GM23338 (cell line): ENCODE data around the gene CENPP. TPM values are rescaled to one million over a fixed set of nuclear protein-coding genes. Genes with fewer than 3 reads are reported as not detected.

Source experiments
- ATAC-seq: fragments of 200-7000 bp; cut with Tn5 transposase; 3 replicates; pipeline ENCODE4 v1.9.1; 2020
- DNase-seq: peaks from one replicate; pipeline ENCODE4 v3.0.0-alpha.2; 2015; ENCODE audit warnings: low spot score
- H2AFZ ChIP-seq: fragments of 200-600 bp; sonication (generic); 2 replicates; pipeline ENCODE4 v1.8.0; 2016; ENCODE audit warnings: antibody characterized with exemption, mild to moderate bottlenecking, moderate library complexity
- H3F3A ChIP-seq: fragments of 200-600 bp; sonication (generic); replicated peaks from 2 replicates; pipeline ENCODE4 v1.8.0; 2017; ENCODE audit warnings: antibody characterized with exemption, mixed run types, low read depth
- H3K27ac ChIP-seq: fragments of 200-600 bp; sonication (generic); 2 replicates; pipeline ENCODE4 v1.6.1; 2016; ENCODE audit warnings: low read depth
- H3K27me3 ChIP-seq: fragments of 200-600 bp; sonication (generic); 2 replicates; pipeline ENCODE4 v1.8.0; 2016; ENCODE audit warnings: mild to moderate bottlenecking, mixed run types, moderate library complexity; ENCODE audit not compliant: insufficient read depth
- H3K36me3 ChIP-seq: fragments of 200-600 bp; sonication (generic); 2 replicates; pipeline ENCODE4 v1.8.0; 2016; ENCODE audit warnings: mild to moderate bottlenecking; ENCODE audit not compliant: insufficient read depth
- H3K4me1 ChIP-seq: fragments of 200-600 bp; sonication (generic); 2 replicates; pipeline ENCODE4 v1.8.0; 2016; ENCODE audit warnings: mild to moderate bottlenecking, moderate library complexity; ENCODE audit not compliant: insufficient read depth
- H3K4me2 ChIP-seq: fragments of 200-600 bp; sonication (generic); 2 replicates; pipeline ENCODE4 v1.7.1; 2017; ENCODE audit warnings: mixed run types
- H3K4me3 ChIP-seq: fragments of 200-600 bp; sonication (generic); 2 replicates; pipeline ENCODE4 v1.6.1; 2016; ENCODE audit warnings: mixed run types
- H3K79me2 ChIP-seq: fragments of 200-600 bp; sonication (generic); replicated peaks from 2 replicates; pipeline ENCODE4 v1.8.0; 2017; ENCODE audit warnings: mild to moderate bottlenecking; ENCODE audit not compliant: insufficient read depth
- H3K9me2 ChIP-seq: fragments of 200-600 bp; sonication (generic); 2 replicates; pipeline ENCODE4 v1.8.0; 2017; ENCODE audit not compliant: insufficient read depth
- H4K20me1 ChIP-seq: fragments of 200-600 bp; sonication (generic); replicated peaks from 2 replicates; pipeline ENCODE4 v1.8.0; 2017; ENCODE audit warnings: mild to moderate bottlenecking; ENCODE audit not compliant: insufficient read depth
- H3K27ac Mint-ChIP-seq: 2 replicates; pipeline ENCODE4 v1.8.0; 2020; ENCODE audit warnings: inconsistent platforms, mild to moderate bottlenecking, moderate library complexity, mixed read lengths
- H3K27me3 Mint-ChIP-seq: 3 replicates; pipeline ENCODE4 v1.8.0; 2022; ENCODE audit warnings: low read depth, mild to moderate bottlenecking, moderate library complexity, mixed read lengths, inconsistent platforms; ENCODE audit not compliant: insufficient read depth, poor library complexity
- H3K36me3 Mint-ChIP-seq: 3 replicates; pipeline ENCODE4 v1.8.0; 2021; ENCODE audit warnings: low read depth, mild to moderate bottlenecking, inconsistent platforms, moderate library complexity, mixed read lengths
- H3K4me1 Mint-ChIP-seq: 3 replicates; pipeline ENCODE4 v1.8.0; 2020; ENCODE audit warnings: mild to moderate bottlenecking, inconsistent platforms, mixed read lengths
- H3K4me3 Mint-ChIP-seq: 3 replicates; pipeline ENCODE4 v1.8.0; 2021; ENCODE audit warnings: moderate library complexity, mild to moderate bottlenecking, inconsistent platforms, mixed read lengths
- H3K9me3 Mint-ChIP-seq: 3 replicates; pipeline ENCODE4 v1.8.0; 2020; ENCODE audit warnings: moderate library complexity, mild to moderate bottlenecking, inconsistent platforms, mixed read lengths
- CREB1 ChIP-seq: fragments of 250-450 bp; sonication (Bioruptor Pico); IDR thresholded peaks from 2 replicates; pipeline ENCODE4 v1.5.0; 2020; ENCODE audit warnings: low read depth, mild to moderate bottlenecking, moderate library complexity
- EZH2 ChIP-seq: fragments of 200-600 bp; sonication (generic); IDR thresholded peaks from one replicate; pipeline ENCODE4 v1.8.0; 2017; ENCODE audit warnings: antibody characterized with exemption, mild to moderate bottlenecking, low read depth; ENCODE audit not compliant: unreplicated experiment
- EZH2phosphoT487 ChIP-seq: fragments of 200-600 bp; sonication (generic); IDR thresholded peaks from one replicate; pipeline ENCODE4 v1.8.1; 2018; ENCODE audit warnings: antibody characterized with exemption; ENCODE audit not compliant: unreplicated experiment
- NANOG ChIP-seq: IDR thresholded peaks from 2 replicates; pipeline ENCODE4 v1.6.1; 2016; ENCODE audit warnings: antibody characterized with exemption, borderline replicate concordance
- POLR2AphosphoS5 ChIP-seq: IDR thresholded peaks from 2 replicates; pipeline ENCODE4 v1.6.1; 2016; ENCODE audit warnings: antibody characterized with exemption, low read depth
- REST ChIP-seq: IDR thresholded peaks from one replicate; pipeline ENCODE4 v1.6.1; 2018; ENCODE audit warnings: antibody characterized with exemption; ENCODE audit not compliant: unreplicated experiment
- STAT1 ChIP-seq: IDR thresholded peaks from one replicate; pipeline ENCODE4 v1.6.1; 2016; ENCODE audit warnings: antibody characterized with exemption; ENCODE audit not compliant: unreplicated experiment
- ZNF331 ChIP-seq: fragments of 250-450 bp; sonication (Bioruptor Pico); IDR thresholded peaks from 2 replicates; pipeline ENCODE4 v1.5.0; 2020; ENCODE audit warnings: low read depth, mild to moderate bottlenecking, moderate library complexity
- polyA plus RNA-seq: library from polyadenylated mRNA; unstranded; fragments of >200 nt; fragmentation: Nextera tagmentation; extraction: Ambion mirVana; gene quantifications from 2 replicates; pipeline ENCODE4 v1.2.1, GENCODE V29; 2016
- total RNA-seq: library from RNA; depleted of rRNA; stranded (reverse); fragments of >200 nt; shearing (Covaris generic); gene quantifications from 2 replicates; pipeline ENCODE4 v1.2.3, GENCODE V29; 2014
- TF ChIP-seq, protein P1 (sequence below): IDR thresholded peaks from 2 replicates; pipeline ENCODE4 v1.6.1; 2016; ENCODE audit warnings: antibody characterized with exemption
- TF ChIP-seq, protein P2 (sequence below): fragments of 250-450 bp; sonication (Bioruptor Pico); IDR thresholded peaks from 2 replicates; pipeline ENCODE4 v1.5.0; 2020; ENCODE audit warnings: mild to moderate bottlenecking, moderate library complexity

The CENPP gene
- total and polyA plus RNA-seq, 2 experiments from 2014 or later, result 11.0 to 12.6 TPM

DNA sequence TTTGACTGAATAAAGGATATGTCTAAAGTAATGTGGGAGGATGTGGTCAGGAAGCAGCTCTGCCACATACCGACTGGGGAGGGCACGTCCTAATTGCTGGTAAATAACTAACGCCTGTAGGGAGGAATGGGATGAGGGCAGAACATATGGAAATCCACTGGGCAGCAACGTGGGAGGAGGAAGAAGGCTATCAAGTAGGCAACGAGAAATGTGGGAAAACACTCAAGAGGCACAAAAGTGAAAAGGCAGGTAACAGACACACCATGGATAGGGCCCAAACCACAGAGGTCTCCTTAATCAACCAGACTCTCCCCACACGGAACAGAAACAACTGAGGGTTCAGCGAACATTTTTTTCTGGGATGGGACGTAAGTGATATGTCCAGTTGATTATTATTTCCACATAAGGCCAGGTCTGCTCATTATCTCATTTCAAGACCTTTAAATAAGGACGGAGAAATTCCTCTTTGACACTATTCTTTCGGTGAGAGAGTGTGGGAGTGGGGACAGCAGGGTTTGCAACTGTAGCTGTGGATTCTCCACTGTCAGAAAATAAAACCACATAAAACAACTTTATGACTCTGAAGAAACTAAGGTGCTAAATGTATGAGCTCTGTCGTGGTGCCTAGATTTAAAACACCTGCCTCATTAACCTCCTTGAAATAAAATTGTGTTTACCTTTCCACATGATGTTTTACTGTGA, 49.3 kb upstream of the CENPP start (continued):
- TF ChIP-seq, protein P1, sequence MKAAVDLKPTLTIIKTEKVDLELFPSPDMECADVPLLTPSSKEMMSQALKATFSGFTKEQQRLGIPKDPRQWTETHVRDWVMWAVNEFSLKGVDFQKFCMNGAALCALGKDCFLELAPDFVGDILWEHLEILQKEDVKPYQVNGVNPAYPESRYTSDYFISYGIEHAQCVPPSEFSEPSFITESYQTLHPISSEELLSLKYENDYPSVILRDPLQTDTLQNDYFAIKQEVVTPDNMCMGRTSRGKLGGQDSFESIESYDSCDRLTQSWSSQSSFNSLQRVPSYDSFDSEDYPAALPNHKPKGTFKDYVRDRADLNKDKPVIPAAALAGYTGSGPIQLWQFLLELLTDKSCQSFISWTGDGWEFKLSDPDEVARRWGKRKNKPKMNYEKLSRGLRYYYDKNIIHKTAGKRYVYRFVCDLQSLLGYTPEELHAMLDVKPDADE, result no peak
- TF ChIP-seq CREB1 (CRISPR knock-in tag), result no peak
- TF ChIP-seq EZH2, result no peak
- no peak for TF ChIP-seq POLR2AphosphoS5
- no peak for TF ChIP-seq STAT1
- no peak for TF ChIP-seq EZH2phosphoT487
- TF ChIP-seq, protein P2, sequence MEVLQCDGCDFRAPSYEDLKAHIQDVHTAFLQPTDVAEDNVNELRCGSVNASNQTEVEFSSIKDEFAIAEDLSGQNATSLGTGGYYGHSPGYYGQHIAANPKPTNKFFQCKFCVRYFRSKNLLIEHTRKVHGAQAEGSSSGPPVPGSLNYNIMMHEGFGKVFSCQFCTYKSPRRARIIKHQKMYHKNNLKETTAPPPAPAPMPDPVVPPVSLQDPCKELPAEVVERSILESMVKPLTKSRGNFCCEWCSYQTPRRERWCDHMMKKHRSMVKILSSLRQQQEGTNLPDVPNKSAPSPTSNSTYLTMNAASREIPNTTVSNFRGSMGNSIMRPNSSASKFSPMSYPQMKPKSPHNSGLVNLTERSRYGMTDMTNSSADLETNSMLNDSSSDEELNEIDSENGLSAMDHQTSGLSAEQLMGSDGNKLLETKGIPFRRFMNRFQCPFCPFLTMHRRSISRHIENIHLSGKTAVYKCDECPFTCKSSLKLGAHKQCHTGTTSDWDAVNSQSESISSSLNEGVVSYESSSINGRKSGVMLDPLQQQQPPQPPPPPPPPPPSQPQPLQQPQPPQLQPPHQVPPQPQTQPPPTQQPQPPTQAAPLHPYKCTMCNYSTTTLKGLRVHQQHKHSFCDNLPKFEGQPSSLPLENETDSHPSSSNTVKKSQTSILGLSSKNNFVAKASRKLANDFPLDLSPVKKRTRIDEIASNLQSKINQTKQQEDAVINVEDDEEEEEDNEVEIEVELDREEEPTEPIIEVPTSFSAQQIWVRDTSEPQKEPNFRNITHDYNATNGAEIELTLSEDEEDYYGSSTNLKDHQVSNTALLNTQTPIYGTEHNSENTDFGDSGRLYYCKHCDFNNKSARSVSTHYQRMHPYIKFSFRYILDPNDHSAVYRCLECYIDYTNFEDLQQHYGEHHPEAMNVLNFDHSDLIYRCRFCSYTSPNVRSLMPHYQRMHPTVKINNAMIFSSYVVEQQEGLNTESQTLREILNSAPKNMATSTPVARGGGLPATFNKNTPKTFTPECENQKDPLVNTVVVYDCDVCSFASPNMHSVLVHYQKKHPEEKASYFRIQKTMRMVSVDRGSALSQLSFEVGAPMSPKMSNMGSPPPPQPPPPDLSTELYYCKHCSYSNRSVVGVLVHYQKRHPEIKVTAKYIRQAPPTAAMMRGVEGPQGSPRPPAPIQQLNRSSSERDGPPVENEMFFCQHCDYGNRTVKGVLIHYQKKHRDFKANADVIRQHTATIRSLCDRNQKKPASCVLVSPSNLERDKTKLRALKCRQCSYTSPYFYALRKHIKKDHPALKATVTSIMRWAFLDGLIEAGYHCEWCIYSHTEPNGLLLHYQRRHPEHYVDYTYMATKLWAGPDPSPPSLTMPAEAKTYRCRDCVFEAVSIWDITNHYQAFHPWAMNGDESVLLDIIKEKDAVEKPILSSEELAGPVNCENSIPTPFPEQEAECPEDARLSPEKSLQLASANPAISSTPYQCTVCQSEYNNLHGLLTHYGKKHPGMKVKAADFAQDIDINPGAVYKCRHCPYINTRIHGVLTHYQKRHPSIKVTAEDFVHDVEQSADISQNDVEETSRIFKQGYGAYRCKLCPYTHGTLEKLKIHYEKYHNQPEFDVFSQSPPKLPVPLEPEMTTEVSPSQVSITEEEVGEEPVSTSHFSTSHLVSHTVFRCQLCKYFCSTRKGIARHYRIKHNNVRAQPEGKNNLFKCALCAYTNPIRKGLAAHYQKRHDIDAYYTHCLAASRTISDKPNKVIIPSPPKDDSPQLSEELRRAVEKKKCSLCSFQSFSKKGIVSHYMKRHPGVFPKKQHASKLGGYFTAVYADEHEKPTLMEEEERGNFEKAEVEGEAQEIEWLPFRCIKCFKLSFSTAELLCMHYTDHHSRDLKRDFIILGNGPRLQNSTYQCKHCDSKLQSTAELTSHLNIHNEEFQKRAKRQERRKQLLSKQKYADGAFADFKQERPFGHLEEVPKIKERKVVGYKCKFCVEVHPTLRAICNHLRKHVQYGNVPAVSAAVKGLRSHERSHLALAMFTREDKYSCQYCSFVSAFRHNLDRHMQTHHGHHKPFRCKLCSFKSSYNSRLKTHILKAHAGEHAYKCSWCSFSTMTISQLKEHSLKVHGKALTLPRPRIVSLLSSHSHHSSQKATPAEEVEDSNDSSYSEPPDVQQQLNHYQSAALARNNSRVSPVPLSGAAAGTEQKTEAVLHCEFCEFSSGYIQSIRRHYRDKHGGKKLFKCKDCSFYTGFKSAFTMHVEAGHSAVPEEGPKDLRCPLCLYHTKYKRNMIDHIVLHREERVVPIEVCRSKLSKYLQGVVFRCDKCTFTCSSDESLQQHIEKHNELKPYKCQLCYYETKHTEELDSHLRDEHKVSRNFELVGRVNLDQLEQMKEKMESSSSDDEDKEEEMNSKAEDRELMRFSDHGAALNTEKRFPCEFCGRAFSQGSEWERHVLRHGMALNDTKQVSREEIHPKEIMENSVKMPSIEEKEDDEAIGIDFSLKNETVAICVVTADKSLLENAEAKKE, result no peak

GRCh38 chr9:92278110-92278509, 47.6 kb upstream of the CENPP start:
- no peak overlapping the region for H3K27ac ChIP-seq
- no peaks in the 10 kb centered on the region for H3K4me1 ChIP-seq
- H4K20me1 ChIP-seq, result peaks cover 15% of the 10 kb centered on the region
- H3K27ac Mint-ChIP-seq, result no peak overlapping the region
- H3K36me3 ChIP-seq, result peaks cover 91% of the 10 kb centered on the region
- no peaks in the 10 kb centered on the region for H3K9me2 ChIP-seq
- H3K4me2 ChIP-seq, result no peak overlapping the region
- H2AFZ ChIP-seq, result no peak overlapping the region
- H3K27me3 Mint-ChIP-seq, result no peaks in the 10 kb centered on the region
- peaks cover 35% of the 10 kb centered on the region for H3K79me2 ChIP-seq
- no peak overlapping the region for H3K4me3 ChIP-seq
- DNase-seq (no peak), ATAC-seq (no peak)
- no peak overlapping the region for H3K4me3 Mint-ChIP-seq
- no peaks in the 10 kb centered on the region for H3K9me3 Mint-ChIP-seq
- H3K36me3 Mint-ChIP-seq, result peaks cover 95% of the 10 kb centered on the region
- no peaks in the 10 kb centered on the region for H3F3A ChIP-seq
- H3K4me1 Mint-ChIP-seq, result no peaks in the 10 kb centered on the region
- H3K27me3 ChIP-seq, result no peaks in the 10 kb centered on the region
- no peak for TF ChIP-seq REST
- TF ChIP-seq EZH2, result no peak
- no peak for TF ChIP-seq NANOG
- TF ChIP-seq POLR2AphosphoS5, result no peak
- TF ChIP-seq STAT1, result no peak
- TF ChIP-seq, protein P1, result no peak
- no peak for TF ChIP-seq ZNF331
